H1 (cell line): ENCODE results near the gene LZTFL1. TPM values are rescaled to one million over a fixed set of nuclear protein-coding genes. Genes with fewer than 3 reads are reported as not detected.

Experiments used
- CHD1 ChIP-seq: IDR thresholded peaks from 2 replicates; pipeline ENCODE4 v1.6.1; 2012; ENCODE audit warnings: low read depth, low read length, improper control_type of control experiment
- EP300 ChIP-seq, 2 experiments: IDR thresholded peaks; 1 replicate in 1 of 2; 2 replicates in 1 of 2; pipeline ENCODE4 v1.6.1; 2011 to 2012; ENCODE audit warnings: low read depth in 2 of 2, low read length in 2 of 2, mild to moderate bottlenecking in 2 of 2, borderline replicate concordance in 1 of 2, inconsistent platforms in 1 of 2, moderate library complexity in 1 of 2
- GTF2F1 ChIP-seq: IDR thresholded peaks from 2 replicates; pipeline ENCODE4 v1.6.1; 2012; ENCODE audit warnings: low read depth, low read length, improper control_type of control experiment, borderline replicate concordance
- KDM5A ChIP-seq: fragments of 200-600 bp; IDR thresholded peaks from 2 replicates; pipeline ENCODE4 v1.7.1; 2012; ENCODE audit warnings: mild to moderate bottlenecking, low read length, inconsistent platforms, mixed read lengths
- RFX5 ChIP-seq: IDR thresholded peaks from 2 replicates; pipeline ENCODE4 v1.6.1; 2011; ENCODE audit warnings: low read depth, low read length, improper control_type of control experiment, borderline replicate concordance
- polyA plus RNA-seq, 7 experiments: library from polyadenylated mRNA; depleted of rRNA in 3 of 7; stranded (reverse) in 5 of 7; unstranded in 2 of 7; fragments of >200 nt in 5 of 7; fragments of 200-250 nt in 2 of 7; gene quantifications; 1 replicate in 5 of 7; 2 replicates in 1 of 7; 4 replicates in 1 of 7; pipeline versions ENCODE4 v1.2.1 to v1.2.3, GENCODE V29; 2011 to 2013; ENCODE audit warnings: missing spikeins in 2 of 7, mixed read lengths in 2 of 7
- total RNA-seq: library from RNA; stranded (reverse); fragmentation: NEBNext Ultra II Directional; extraction: Animal tissue kit (Norgen Biotek cat#: 25700); gene quantifications from 2 replicates; pipeline ENCODE4 v1.2.1, GENCODE V29; 2021
- TF ChIP-seq, protein P1 (sequence below): fragments of 300-600 bp; sonication (generic); IDR thresholded peaks from 2 replicates; pipeline ENCODE4 v1.7.1; 2012; ENCODE audit warnings: low read length, moderate library complexity, mild to moderate bottlenecking, inconsistent platforms; ENCODE audit not compliant: insufficient replicate concordance

LZTFL1 gene
- total and polyA plus RNA-seq, 2 of the 8 experiments (the other 6 are each of a cell fraction or from before 2014, with no cell fraction given) = 8.7 to 11.5 TPM

DNA sequence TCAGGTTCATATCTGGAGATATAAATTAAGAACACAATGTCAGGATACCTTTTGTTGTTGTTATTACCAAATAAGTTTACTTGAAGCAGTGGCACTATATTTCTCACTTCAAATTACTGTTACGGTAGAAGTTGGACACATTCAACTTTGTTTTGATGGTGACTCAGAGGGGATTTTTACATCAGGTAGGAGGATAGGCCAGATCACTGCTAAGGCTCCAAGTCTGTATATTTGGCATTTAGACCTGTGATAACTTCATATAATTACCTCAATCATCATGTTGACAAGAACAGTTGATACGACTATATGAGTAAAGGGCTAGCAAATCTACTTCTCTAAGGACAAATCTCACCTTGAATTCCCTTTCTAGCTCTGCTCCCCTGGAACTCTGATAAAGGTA lies 15.6 kb downstream of the LZTFL1 start (continued):
- TF ChIP-seq, protein P1, sequence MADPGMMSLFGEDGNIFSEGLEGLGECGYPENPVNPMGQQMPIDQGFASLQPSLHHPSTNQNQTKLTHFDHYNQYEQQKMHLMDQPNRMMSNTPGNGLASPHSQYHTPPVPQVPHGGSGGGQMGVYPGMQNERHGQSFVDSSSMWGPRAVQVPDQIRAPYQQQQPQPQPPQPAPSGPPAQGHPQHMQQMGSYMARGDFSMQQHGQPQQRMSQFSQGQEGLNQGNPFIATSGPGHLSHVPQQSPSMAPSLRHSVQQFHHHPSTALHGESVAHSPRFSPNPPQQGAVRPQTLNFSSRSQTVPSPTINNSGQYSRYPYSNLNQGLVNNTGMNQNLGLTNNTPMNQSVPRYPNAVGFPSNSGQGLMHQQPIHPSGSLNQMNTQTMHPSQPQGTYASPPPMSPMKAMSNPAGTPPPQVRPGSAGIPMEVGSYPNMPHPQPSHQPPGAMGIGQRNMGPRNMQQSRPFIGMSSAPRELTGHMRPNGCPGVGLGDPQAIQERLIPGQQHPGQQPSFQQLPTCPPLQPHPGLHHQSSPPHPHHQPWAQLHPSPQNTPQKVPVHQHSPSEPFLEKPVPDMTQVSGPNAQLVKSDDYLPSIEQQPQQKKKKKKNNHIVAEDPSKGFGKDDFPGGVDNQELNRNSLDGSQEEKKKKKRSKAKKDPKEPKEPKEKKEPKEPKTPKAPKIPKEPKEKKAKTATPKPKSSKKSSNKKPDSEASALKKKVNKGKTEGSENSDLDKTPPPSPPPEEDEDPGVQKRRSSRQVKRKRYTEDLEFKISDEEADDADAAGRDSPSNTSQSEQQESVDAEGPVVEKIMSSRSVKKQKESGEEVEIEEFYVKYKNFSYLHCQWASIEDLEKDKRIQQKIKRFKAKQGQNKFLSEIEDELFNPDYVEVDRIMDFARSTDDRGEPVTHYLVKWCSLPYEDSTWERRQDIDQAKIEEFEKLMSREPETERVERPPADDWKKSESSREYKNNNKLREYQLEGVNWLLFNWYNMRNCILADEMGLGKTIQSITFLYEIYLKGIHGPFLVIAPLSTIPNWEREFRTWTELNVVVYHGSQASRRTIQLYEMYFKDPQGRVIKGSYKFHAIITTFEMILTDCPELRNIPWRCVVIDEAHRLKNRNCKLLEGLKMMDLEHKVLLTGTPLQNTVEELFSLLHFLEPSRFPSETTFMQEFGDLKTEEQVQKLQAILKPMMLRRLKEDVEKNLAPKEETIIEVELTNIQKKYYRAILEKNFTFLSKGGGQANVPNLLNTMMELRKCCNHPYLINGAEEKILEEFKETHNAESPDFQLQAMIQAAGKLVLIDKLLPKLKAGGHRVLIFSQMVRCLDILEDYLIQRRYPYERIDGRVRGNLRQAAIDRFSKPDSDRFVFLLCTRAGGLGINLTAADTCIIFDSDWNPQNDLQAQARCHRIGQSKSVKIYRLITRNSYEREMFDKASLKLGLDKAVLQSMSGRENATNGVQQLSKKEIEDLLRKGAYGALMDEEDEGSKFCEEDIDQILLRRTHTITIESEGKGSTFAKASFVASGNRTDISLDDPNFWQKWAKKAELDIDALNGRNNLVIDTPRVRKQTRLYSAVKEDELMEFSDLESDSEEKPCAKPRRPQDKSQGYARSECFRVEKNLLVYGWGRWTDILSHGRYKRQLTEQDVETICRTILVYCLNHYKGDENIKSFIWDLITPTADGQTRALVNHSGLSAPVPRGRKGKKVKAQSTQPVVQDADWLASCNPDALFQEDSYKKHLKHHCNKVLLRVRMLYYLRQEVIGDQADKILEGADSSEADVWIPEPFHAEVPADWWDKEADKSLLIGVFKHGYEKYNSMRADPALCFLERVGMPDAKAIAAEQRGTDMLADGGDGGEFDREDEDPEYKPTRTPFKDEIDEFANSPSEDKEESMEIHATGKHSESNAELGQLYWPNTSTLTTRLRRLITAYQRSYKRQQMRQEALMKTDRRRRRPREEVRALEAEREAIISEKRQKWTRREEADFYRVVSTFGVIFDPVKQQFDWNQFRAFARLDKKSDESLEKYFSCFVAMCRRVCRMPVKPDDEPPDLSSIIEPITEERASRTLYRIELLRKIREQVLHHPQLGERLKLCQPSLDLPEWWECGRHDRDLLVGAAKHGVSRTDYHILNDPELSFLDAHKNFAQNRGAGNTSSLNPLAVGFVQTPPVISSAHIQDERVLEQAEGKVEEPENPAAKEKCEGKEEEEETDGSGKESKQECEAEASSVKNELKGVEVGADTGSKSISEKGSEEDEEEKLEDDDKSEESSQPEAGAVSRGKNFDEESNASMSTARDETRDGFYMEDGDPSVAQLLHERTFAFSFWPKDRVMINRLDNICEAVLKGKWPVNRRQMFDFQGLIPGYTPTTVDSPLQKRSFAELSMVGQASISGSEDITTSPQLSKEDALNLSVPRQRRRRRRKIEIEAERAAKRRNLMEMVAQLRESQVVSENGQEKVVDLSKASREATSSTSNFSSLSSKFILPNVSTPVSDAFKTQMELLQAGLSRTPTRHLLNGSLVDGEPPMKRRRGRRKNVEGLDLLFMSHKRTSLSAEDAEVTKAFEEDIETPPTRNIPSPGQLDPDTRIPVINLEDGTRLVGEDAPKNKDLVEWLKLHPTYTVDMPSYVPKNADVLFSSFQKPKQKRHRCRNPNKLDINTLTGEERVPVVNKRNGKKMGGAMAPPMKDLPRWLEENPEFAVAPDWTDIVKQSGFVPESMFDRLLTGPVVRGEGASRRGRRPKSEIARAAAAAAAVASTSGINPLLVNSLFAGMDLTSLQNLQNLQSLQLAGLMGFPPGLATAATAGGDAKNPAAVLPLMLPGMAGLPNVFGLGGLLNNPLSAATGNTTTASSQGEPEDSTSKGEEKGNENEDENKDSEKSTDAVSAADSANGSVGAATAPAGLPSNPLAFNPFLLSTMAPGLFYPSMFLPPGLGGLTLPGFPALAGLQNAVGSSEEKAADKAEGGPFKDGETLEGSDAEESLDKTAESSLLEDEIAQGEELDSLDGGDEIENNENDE = no peak
- TF ChIP-seq GTF2F1 (no peak), KDM5A (no peak), CHD1 (no peak), EP300 (IDR thresholded peaks at IDR 0.05; ENCODE audit: borderline replicate concordance in 1 of 2, low read depth in 2 of 2, low read length in 2 of 2) (no peak), RFX5 (no peak)
